ENCODE results near the gene DTNA. TPM values are rescaled to one million over a fixed set of nuclear protein-coding genes. Genes with fewer than 3 reads are reported as not detected.

DTNA gene
- total RNA-seq, 1 experiment from 2014 or later: 9.0 TPM

GRCh38 chr18:34844072-34844471 lies 134.0 kb downstream of the DTNA start:
- no TSS peak for BruUV-seq (replicated peaks)
- intact Hi-C loops (cut with micrococcal nuclease; ENCODE audit: unreplicated experiment): no loop called here
- Mint-ChIP-seq H3K27ac (ENCODE audit: unreplicated experiment) (no peak overlapping the region), H3K9me3 (ENCODE audit: low read depth, unreplicated experiment) (no peaks in the 10 kb centered on the region), H3K4me1 (ENCODE audit: low read depth, unreplicated experiment) (no peaks in the 10 kb centered on the region), H3K36me3 (ENCODE audit: insufficient read depth, unreplicated experiment) (no peaks in the 10 kb centered on the region), H3K27me3 (ENCODE audit: unreplicated experiment) (no peaks in the 10 kb centered on the region), H3K4me3 (ENCODE audit: low read depth, unreplicated experiment) (no peak overlapping the region)
- CTCF ChIA-PET: no interaction called here
- TF ChIP-seq, protein P1, sequence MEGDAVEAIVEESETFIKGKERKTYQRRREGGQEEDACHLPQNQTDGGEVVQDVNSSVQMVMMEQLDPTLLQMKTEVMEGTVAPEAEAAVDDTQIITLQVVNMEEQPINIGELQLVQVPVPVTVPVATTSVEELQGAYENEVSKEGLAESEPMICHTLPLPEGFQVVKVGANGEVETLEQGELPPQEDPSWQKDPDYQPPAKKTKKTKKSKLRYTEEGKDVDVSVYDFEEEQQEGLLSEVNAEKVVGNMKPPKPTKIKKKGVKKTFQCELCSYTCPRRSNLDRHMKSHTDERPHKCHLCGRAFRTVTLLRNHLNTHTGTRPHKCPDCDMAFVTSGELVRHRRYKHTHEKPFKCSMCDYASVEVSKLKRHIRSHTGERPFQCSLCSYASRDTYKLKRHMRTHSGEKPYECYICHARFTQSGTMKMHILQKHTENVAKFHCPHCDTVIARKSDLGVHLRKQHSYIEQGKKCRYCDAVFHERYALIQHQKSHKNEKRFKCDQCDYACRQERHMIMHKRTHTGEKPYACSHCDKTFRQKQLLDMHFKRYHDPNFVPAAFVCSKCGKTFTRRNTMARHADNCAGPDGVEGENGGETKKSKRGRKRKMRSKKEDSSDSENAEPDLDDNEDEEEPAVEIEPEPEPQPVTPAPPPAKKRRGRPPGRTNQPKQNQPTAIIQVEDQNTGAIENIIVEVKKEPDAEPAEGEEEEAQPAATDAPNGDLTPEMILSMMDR (IDR thresholded peaks at IDR 0.05; ENCODE audit: unreplicated experiment): no peak
- DNase-seq: no peak

DNA sequence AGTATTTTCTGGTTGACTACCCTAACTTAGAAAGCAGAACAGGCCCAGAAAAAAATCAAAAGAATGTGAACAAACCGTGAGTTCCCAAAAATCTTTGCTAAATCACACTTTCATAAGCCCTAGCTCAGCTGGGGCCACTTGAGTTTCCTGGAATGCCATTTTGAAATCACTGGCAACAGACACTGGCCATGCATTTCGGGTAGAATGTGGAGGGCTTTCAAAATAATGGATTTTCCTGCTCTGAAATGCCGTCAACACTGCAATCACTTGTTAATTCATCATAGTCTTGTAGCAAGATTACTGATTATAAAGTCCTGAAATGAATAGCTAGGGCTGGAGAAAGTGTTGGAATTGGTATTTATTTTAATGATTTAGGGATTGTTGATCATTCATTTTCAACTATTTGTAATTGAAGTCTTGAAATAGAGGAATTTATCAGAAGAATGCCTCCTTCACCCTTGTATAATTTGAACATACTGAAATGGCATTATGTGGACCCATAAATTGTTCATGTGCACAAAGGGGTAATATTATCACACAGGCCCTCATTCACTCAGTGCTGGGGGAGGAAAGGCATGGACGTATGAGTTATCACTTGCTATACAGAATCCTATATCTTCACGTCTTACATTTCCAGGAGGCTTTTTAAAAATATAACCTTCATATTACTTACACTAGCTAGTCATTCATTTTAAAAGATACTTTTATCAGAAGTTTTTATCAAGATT lies 134.8 kb downstream of the DTNA start:
- H3K36me3 Mint-ChIP-seq (ENCODE audit: insufficient read depth, unreplicated experiment): no peaks in the 10 kb centered on the region
- TF ChIP-seq, protein P1 (IDR thresholded peaks at IDR 0.05; ENCODE audit: unreplicated experiment): no peak
- no peak for DNase-seq
- no TSS peak for BruUV-seq (replicated peaks)
- no peak overlapping the region for H3K4me3 Mint-ChIP-seq (ENCODE audit: low read depth, unreplicated experiment)
- no peaks in the 10 kb centered on the region for H3K4me1 Mint-ChIP-seq (ENCODE audit: low read depth, unreplicated experiment)
- H3K27me3 Mint-ChIP-seq (ENCODE audit: unreplicated experiment): no peaks in the 10 kb centered on the region
- intact Hi-C loops (cut with micrococcal nuclease; ENCODE audit: unreplicated experiment): no loop called here
- CTCF ChIA-PET: no interaction called here
- H3K9me3 Mint-ChIP-seq (ENCODE audit: low read depth, unreplicated experiment): no peaks in the 10 kb centered on the region
- no peak overlapping the region for H3K27ac Mint-ChIP-seq (ENCODE audit: unreplicated experiment)

- Mint-ChIP-seq H3K27me3 (ENCODE audit: unreplicated experiment) (no peaks in the 10 kb centered on the region), H3K9me3 (ENCODE audit: low read depth, unreplicated experiment) (no peaks in the 10 kb centered on the region), H3K4me1 (ENCODE audit: low read depth, unreplicated experiment) (no peaks in the 10 kb centered on the region), H3K36me3 (ENCODE audit: insufficient read depth, unreplicated experiment) (no peaks in the 10 kb centered on the region), H3K4me3 (ENCODE audit: low read depth, unreplicated experiment) (no peak overlapping the region), H3K27ac (ENCODE audit: unreplicated experiment) (no peak overlapping the region)
- no peak for DNase-seq
- TF ChIP-seq, protein P1 (IDR thresholded peaks at IDR 0.05; ENCODE audit: unreplicated experiment): no peak
- no TSS peak for BruUV-seq (replicated peaks)
- CTCF ChIA-PET: no interaction called here
- intact Hi-C loops (cut with micrococcal nuclease; ENCODE audit: unreplicated experiment): no loop called here
Observed at GRCh38 chr18:34847408-34847807, 137.3 kb downstream of the DTNA start.

DNA sequence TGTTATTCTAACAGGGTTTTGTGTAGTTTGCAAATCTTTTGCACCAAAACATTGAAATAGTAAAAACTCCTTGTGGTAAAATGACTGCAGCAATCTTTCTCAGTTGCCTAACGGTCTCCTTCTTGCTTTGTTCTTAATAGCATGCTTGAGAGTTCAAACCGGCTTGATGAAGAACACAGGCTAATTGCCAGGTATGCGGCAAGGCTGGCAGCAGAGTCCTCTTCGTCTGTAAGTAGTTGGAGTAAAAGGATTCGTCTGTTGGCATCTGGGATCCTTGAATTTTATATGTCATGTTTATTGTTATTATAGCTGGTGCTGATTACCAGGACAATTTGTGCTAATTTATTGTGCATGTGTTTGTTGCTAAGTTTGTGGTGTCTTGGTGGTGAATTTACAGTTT lies 138.1 kb downstream of the DTNA start:
- CTCF ChIA-PET: no interaction called here
- DNase-seq: no peak
- intact Hi-C loops (cut with micrococcal nuclease; ENCODE audit: unreplicated experiment): no loop called here
- no peaks in the 10 kb centered on the region for H3K27me3 Mint-ChIP-seq (ENCODE audit: unreplicated experiment)
- H3K9me3 Mint-ChIP-seq (ENCODE audit: low read depth, unreplicated experiment): no peaks in the 10 kb centered on the region
- BruUV-seq (replicated peaks): no TSS peak
- no peak overlapping the region for H3K27ac Mint-ChIP-seq (ENCODE audit: unreplicated experiment)
- H3K36me3 Mint-ChIP-seq (ENCODE audit: insufficient read depth, unreplicated experiment): no peaks in the 10 kb centered on the region
- TF ChIP-seq, protein P1 (IDR thresholded peaks at IDR 0.05; ENCODE audit: unreplicated experiment): no peak
- H3K4me1 Mint-ChIP-seq (ENCODE audit: low read depth, unreplicated experiment): no peaks in the 10 kb centered on the region
- H3K4me3 Mint-ChIP-seq (ENCODE audit: low read depth, unreplicated experiment): no peak overlapping the region
